Sigmoid colon (tissue), 4 donors: ENCODE data around the gene RFX3.

ENCODE experiments used
- EP300 ChIP-seq, 4 donors: sonication (generic); formaldehyde crosslinking; IDR thresholded peaks; one replicate each; pipeline ENCODE4 v1.6.1; 2017; ENCODE audit warnings: antibody characterized with exemption in 4 of 4
- POLR2A ChIP-seq, 2 donors: fragments of 450-650 bp; IDR thresholded peaks; one replicate each; pipeline ENCODE4 v1.6.1; 2016; ENCODE audit warnings: antibody characterized with exemption in 2 of 2, mild to moderate bottlenecking in 2 of 2, moderate library complexity in 2 of 2
- POLR2AphosphoS5 ChIP-seq, 4 donors: sonication (generic); formaldehyde crosslinking; IDR thresholded peaks; one replicate each; pipeline ENCODE4 v1.6.1; 2017; ENCODE audit warnings: antibody characterized with exemption in 4 of 4
- TF ChIP-seq, protein P1 (sequence below), 4 experiments: fragments of 450-650 bp in 3 of 4; fragments of 200-600 bp in 1 of 4; IDR thresholded peaks; one replicate each; pipeline ENCODE4 v1.5.1; 2016 to 2019; ENCODE audit warnings: antibody characterized with exemption in 4 of 4, mild to moderate bottlenecking in 3 of 4, moderate library complexity in 2 of 4

DNA sequence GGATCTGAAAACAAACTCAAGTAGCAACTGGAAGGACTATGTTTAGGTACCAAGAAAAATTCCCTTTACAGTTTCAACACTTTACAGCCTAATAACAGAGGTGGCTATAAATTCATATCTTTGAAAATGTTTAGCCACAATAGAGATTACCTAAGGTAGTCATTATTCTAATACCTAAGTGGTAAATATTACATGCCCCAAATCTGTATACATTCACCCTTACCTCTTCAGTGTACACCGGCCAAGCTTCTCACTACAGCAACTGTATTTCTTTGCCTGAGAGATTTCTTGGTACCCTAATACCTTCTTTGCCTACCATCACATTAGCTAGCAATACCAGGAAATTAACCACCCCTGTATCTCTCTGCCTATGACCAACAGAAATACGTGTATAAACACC, 154.0 kb downstream of the RFX3 start:
- TF ChIP-seq, protein P1, sequence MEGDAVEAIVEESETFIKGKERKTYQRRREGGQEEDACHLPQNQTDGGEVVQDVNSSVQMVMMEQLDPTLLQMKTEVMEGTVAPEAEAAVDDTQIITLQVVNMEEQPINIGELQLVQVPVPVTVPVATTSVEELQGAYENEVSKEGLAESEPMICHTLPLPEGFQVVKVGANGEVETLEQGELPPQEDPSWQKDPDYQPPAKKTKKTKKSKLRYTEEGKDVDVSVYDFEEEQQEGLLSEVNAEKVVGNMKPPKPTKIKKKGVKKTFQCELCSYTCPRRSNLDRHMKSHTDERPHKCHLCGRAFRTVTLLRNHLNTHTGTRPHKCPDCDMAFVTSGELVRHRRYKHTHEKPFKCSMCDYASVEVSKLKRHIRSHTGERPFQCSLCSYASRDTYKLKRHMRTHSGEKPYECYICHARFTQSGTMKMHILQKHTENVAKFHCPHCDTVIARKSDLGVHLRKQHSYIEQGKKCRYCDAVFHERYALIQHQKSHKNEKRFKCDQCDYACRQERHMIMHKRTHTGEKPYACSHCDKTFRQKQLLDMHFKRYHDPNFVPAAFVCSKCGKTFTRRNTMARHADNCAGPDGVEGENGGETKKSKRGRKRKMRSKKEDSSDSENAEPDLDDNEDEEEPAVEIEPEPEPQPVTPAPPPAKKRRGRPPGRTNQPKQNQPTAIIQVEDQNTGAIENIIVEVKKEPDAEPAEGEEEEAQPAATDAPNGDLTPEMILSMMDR (IDR thresholded peaks at IDR 0.05): no peak
- TF ChIP-seq POLR2A (IDR thresholded peaks at IDR 0.05): no peak
- no peak for TF ChIP-seq POLR2AphosphoS5 (IDR thresholded peaks at IDR 0.05)
- no peak for TF ChIP-seq EP300 (IDR thresholded peaks at IDR 0.05)
